ENCODE data around the gene FXYD7. TPM values are rescaled to one million over a fixed set of nuclear protein-coding genes. Genes with fewer than 3 reads are reported as not detected.

The FXYD7 gene
- total and polyA plus RNA-seq, 9 of the 15 experiments (the other 6 are each of a cell fraction or from before 2014, with no cell fraction given) = 0.10 to 0.80 (median 0.31) TPM; not detected in 3

- TF ChIP-seq ESRRA (IDR thresholded peaks at IDR 0.05; ENCODE audit: borderline replicate concordance, low read depth) (no peak), ZNF253 (CRISPR knock-in tag; conservative IDR thresholded peaks at IDR 0.05) (no peak), ZNF311 (CRISPR knock-in tag; IDR thresholded peaks at IDR 0.05) (no peak), THRAP3 (IDR thresholded peaks at IDR 0.05; ENCODE audit: borderline replicate concordance) (no peak), PRPF4 (IDR thresholded peaks at IDR 0.05; ENCODE audit: insufficient read depth, low read depth, low read length, poor library complexity, severe bottlenecking) (no peak), PURB (CRISPR knock-in tag; IDR thresholded peaks at IDR 0.05; ENCODE audit: low read depth) (no peak), ZNF232 (CRISPR knock-in tag; IDR thresholded peaks at IDR 0.05) (no peak), ZNF740 (CRISPR knock-in tag; IDR thresholded peaks at IDR 0.05) (no peak), ZNF740 (tag; IDR thresholded peaks at IDR 0.05) (0 out of 4 replicates have a peak, but pooled peaks of 1 of the 2 experiments have one; percentile 20), MAZ (CRISPR knock-in tag; conservative IDR thresholded peaks at IDR 0.05 in 1 of 2, IDR thresholded peaks at IDR 0.05 in 1 of 2) (no peak), NCOA1 (IDR thresholded peaks at IDR 0.05; ENCODE audit: low read depth) (no peak), SETDB1 (IDR thresholded peaks at IDR 0.05; ENCODE audit: low read length) (no peak), RFX5 (IDR thresholded peaks at IDR 0.05; ENCODE audit: low read depth, low read length) (peak; percentile 62; the same call in 1 of the 2 replicates), BRD4 (IDR thresholded peaks at IDR 0.05) (no peak), SMAD4 (CRISPR knock-in tag; conservative IDR thresholded peaks at IDR 0.05) (no peak), ZFP1 (CRISPR knock-in tag; IDR thresholded peaks at IDR 0.05) (no peak), TAL1 (IDR thresholded peaks at IDR 0.05) (no peak), ELF2 (CRISPR knock-in tag; IDR thresholded peaks at IDR 0.05) (no peak), SNAPC5 (CRISPR knock-in tag; IDR thresholded peaks at IDR 0.05) (no peak), ZNF41 (CRISPR knock-in tag; conservative IDR thresholded peaks at IDR 0.05) (no peak), ZNF449 (CRISPR knock-in tag; IDR thresholded peaks at IDR 0.05) (no peak), ERF (CRISPR knock-in tag; IDR thresholded peaks at IDR 0.05) (no peak), BCOR (IDR thresholded peaks at IDR 0.05) (no peak), TBP (optimal IDR thresholded peaks at IDR 0.05; ENCODE audit: low read depth, low read length) (no peak), E2F4 (CRISPR knock-in tag; IDR thresholded peaks at IDR 0.05; ENCODE audit: low read depth) (no peak), ZEB2 (IDR thresholded peaks at IDR 0.05) (peak; percentile 60), FOXJ3 (CRISPR knock-in tag; IDR thresholded peaks at IDR 0.05) (no peak), CTBP1 (IDR thresholded peaks at IDR 0.05; ENCODE audit: borderline replicate concordance) (peak; percentile 100), HDAC2 (IDR thresholded peaks at IDR 0.05) (peak; percentile 93)
Measured at GRCh38 chr19:35144600-35145436, 1.8 kb downstream of the FXYD7 start (continued).
